SK-N-SH (cell line): ENCODE results near the gene SDS. TPM values are rescaled to one million over a fixed set of nuclear protein-coding genes. Genes with fewer than 3 reads are reported as not detected.

Source experiments
- CTCF ChIA-PET: fragments of 300-600, 350-600 bp; formaldehyde crosslinking; extraction: SDS; loops from one replicate; lab custom pipeline; 2021; lab: Yijun Ruan, JAX
- POLR2A ChIA-PET: fragments of 350-600 bp; sonication (Branson Sonifier 250); formaldehyde crosslinking; extraction: SDS; loops from one replicate; lab custom pipeline; 2020; ENCODE audit warnings: antibody characterized with exemption, inconsistent platforms; lab: Yijun Ruan, JAX
- DNase-seq: peaks from one replicate; pipeline ENCODE4 v3.0.0; 2012
- H2AFZ ChIP-seq: fragments of 200-600 bp; sonication (generic); 2 replicates; pipeline ENCODE4 v1.8.1; 2016; ENCODE audit warnings: antibody characterized with exemption, mild to moderate bottlenecking, low read depth
- H3F3A ChIP-seq: fragments of 200-600 bp; sonication (generic); replicated peaks from 2 replicates; pipeline ENCODE3; 2016; ENCODE audit warnings: antibody characterized with exemption, mild to moderate bottlenecking; ENCODE audit not compliant: insufficient read depth
- H3K27ac ChIP-seq, 2 experiments: fragments of 200-500 bp in 1 of 2; fragments of 200-600 bp in 1 of 2; sonication (Bioruptor generic) in 1 of 2; sonication (generic), shearing (Covaris generic) in 1 of 2; 2 replicates each; pipeline versions ENCODE4 v1.5.1 to v1.6.1; 2014 to 2016; ENCODE audit warnings: low read depth in 2 of 2, inconsistent platforms in 1 of 2, low read length in 1 of 2, mild to moderate bottlenecking in 1 of 2, mixed read lengths in 1 of 2
- H3K27me3 ChIP-seq: fragments of 200-600 bp; sonication (generic), shearing (Covaris generic); 2 replicates; pipeline ENCODE4 v1.6.1; 2016; ENCODE audit warnings: mixed run types; ENCODE audit not compliant: insufficient read depth
- H3K36me3 ChIP-seq, 2 experiments: fragments of 200-500 bp in 1 of 2; fragments of 200-600 bp in 1 of 2; sonication (Bioruptor generic) in 1 of 2; sonication (generic) in 1 of 2; replicated peaks in 1 of 2; 2 replicates each; pipeline versions ENCODE3 to v1.5.1; 2014 to 2016; ENCODE audit warnings: low read length in 1 of 2, mild to moderate bottlenecking in 1 of 2; ENCODE audit not compliant: insufficient read depth in 2 of 2, control insufficient read depth in 1 of 2
- H3K4me1 ChIP-seq, 2 experiments: fragments of 200-500 bp in 1 of 2; fragments of 200-600 bp in 1 of 2; sonication (Bioruptor generic) in 1 of 2; sonication (generic), shearing (Covaris generic) in 1 of 2; 2 replicates each; pipeline versions ENCODE4 v1.5.1 to v1.6.1; 2014 to 2016; ENCODE audit warnings: low read depth in 1 of 2, low read length in 1 of 2, mixed run types in 1 of 2; ENCODE audit not compliant: insufficient read depth in 2 of 2, control insufficient read depth in 1 of 2
- H3K4me2 ChIP-seq: fragments of 200-600 bp; sonication (generic), shearing (Covaris generic); 2 replicates; pipeline ENCODE4 v1.6.1; 2017; ENCODE audit warnings: mixed run types
- H3K4me3 ChIP-seq, 2 experiments: fragments of 200-500 bp in 1 of 2; fragments of 200-600 bp in 1 of 2; sonication (Bioruptor generic) in 1 of 2; sonication (generic), shearing (Covaris generic) in 1 of 2; 2 replicates each; pipeline versions ENCODE4 v1.5.1 to v1.8.1; 2014 to 2016; ENCODE audit warnings: low read depth in 2 of 2, inconsistent platforms in 1 of 2, low read length in 1 of 2, mild to moderate bottlenecking in 1 of 2, mixed read lengths in 1 of 2, moderate library complexity in 1 of 2
- H3K79me2 ChIP-seq: fragments of 200-600 bp; sonication (generic); 2 replicates; pipeline ENCODE4 v1.8.1; 2017; ENCODE audit warnings: mild to moderate bottlenecking; ENCODE audit not compliant: insufficient read depth
- H3K9ac ChIP-seq: fragments of 200-600 bp; sonication (generic); 2 replicates; pipeline ENCODE4 v1.6.1; 2017; ENCODE audit warnings: mixed run types
- H3K9me2 ChIP-seq: fragments of 200-600 bp; sonication (generic); 2 replicates; pipeline ENCODE4 v1.6.1; 2017; ENCODE audit warnings: mixed run types
- H3K9me3 ChIP-seq: fragments of 200-600 bp; sonication (generic); 2 replicates; pipeline ENCODE4 v1.6.1; 2017; ENCODE audit warnings: mixed run types, mild to moderate bottlenecking, moderate library complexity
- H4K20me1 ChIP-seq: fragments of 200-600 bp; sonication (generic); 2 replicates; pipeline ENCODE4 v1.6.1; 2017; ENCODE audit warnings: mild to moderate bottlenecking, mixed run types; ENCODE audit not compliant: insufficient read depth
- ELF1 ChIP-seq: IDR thresholded peaks from 2 replicates; pipeline ENCODE4 v1.4.0; 2012
- EZH2phosphoT487 ChIP-seq: fragments of 200-600 bp; sonication (generic); IDR thresholded peaks from 2 replicates; pipeline ENCODE4 v1.6.1; 2017; ENCODE audit warnings: low read depth, mixed run types, mild to moderate bottlenecking, antibody characterized with exemption, moderate library complexity, borderline replicate concordance
- FOSL2 ChIP-seq: IDR thresholded peaks from 2 replicates; pipeline ENCODE4 v1.4.0; 2012; ENCODE audit warnings: low read depth, mild to moderate bottlenecking, moderate library complexity, borderline replicate concordance
- FOXJ3 ChIP-seq: sonication (generic); formaldehyde crosslinking; IDR thresholded peaks from 2 replicates; pipeline ENCODE4 v1.5.1; 2020; ENCODE audit warnings: mild to moderate bottlenecking, missing genetic modification reagents
- FOXM1 ChIP-seq: IDR thresholded peaks from 2 replicates; pipeline ENCODE4 v1.4.0; 2012; ENCODE audit warnings: low read depth, mild to moderate bottlenecking
- GABPA ChIP-seq: IDR thresholded peaks from 2 replicates; pipeline ENCODE4 v1.4.0; 2012; ENCODE audit warnings: low read depth, mild to moderate bottlenecking
- MAX ChIP-seq: IDR thresholded peaks from 2 replicates; pipeline ENCODE4 v1.4.0; 2012; ENCODE audit warnings: low read depth
- MXI1 ChIP-seq: IDR thresholded peaks from 2 replicates; pipeline ENCODE4 v1.6.1; 2012; ENCODE audit warnings: mild to moderate bottlenecking, low read depth, low read length, improper control_type of control experiment
- NFIC ChIP-seq: IDR thresholded peaks from 2 replicates; pipeline ENCODE4 v1.4.0; 2012; ENCODE audit warnings: borderline replicate concordance
- PBX3 ChIP-seq: IDR thresholded peaks from 2 replicates; pipeline ENCODE4; 2012
- POLR2AphosphoS5 ChIP-seq: IDR thresholded peaks from 2 replicates; pipeline ENCODE4 v1.6.1; 2012; ENCODE audit warnings: low read depth, low read length
- REST ChIP-seq: IDR thresholded peaks from 2 replicates; pipeline ENCODE4 v1.6.1; 2012; ENCODE audit warnings: mild to moderate bottlenecking, low read depth, low read length, moderate library complexity
- RFX5 ChIP-seq: IDR thresholded peaks from 2 replicates; pipeline ENCODE4 v1.6.1; 2012; ENCODE audit warnings: mild to moderate bottlenecking, improper control_type of control experiment, low read length
- SMC3 ChIP-seq: IDR thresholded peaks from 2 replicates; pipeline ENCODE4 v1.6.1; 2012; ENCODE audit warnings: low read depth, low read length, improper control_type of control experiment
- TCF12 ChIP-seq: IDR thresholded peaks from 2 replicates; pipeline ENCODE4 v1.4.0; 2012
- USF1 ChIP-seq: IDR thresholded peaks from 2 replicates; pipeline ENCODE4 v1.4.0; 2012; ENCODE audit warnings: low read depth, borderline replicate concordance
- WGBS: methylation state at CpG from one replicate; pipeline ENCODE4 v1.1.6; 2017; ENCODE audit warnings: low lambda C conversion rate; 5-methylcytosine and 5-hydroxymethylcytosine counted together
- polyA plus RNA-seq, 3 experiments: library from polyadenylated mRNA; depleted of rRNA; stranded (reverse); fragments of >200 nt; gene quantifications; 2 replicates each; pipeline ENCODE4 v1.2.3, GENCODE V29; 2012
- TF ChIP-seq, protein P1 (sequence below): fragments of 200-600 bp; sonication (generic); IDR thresholded peaks from 2 replicates; pipeline ENCODE4 v1.6.1; 2017; ENCODE audit warnings: antibody characterized with exemption, mild to moderate bottlenecking, moderate library complexity

The SDS gene
- polyA plus RNA-seq, 1 of the 3 experiments (the other 2 are of a cell fraction) = 0.08 TPM

GRCh38 chr12:113392520-113392919 is 11.2 kb downstream of the SDS start (continued):
- no peak for TF ChIP-seq MXI1
- TF ChIP-seq, all 33 proteins: peak for 0

- Histone ChIP-seq H3K27ac (no peak overlapping the region), H3K79me2 (no peaks in the 10 kb centered on the region), H3K36me3 (peaks cover 0 to 4% of the 10 kb centered on the region in 2 experiments), H3K4me1 (no peaks in the 10 kb centered on the region), H3K9me2 (no peaks in the 10 kb centered on the region), H3K9ac (no peak overlapping the region), H3F3A (no peaks in the 10 kb centered on the region), H3K27me3 (no peaks in the 10 kb centered on the region), H2AFZ (no peak overlapping the region), H3K4me3 (no peak overlapping the region), H3K9me3 (no peaks in the 10 kb centered on the region), H3K4me2 (no peak overlapping the region), H4K20me1 (no peaks in the 10 kb centered on the region)
- ChIA-PET POLR2A (interaction anchor here (0.6 kb wide), 1 partner anchor 516 kb away, joined by 3 read pairs; no protein-coding TSS in a partner anchor), CTCF (no interaction called here)
- 93% methylated on average over 8 of the region's 9 CpGs for WGBS
- TF ChIP-seq FOXM1 (no peak), SMC3 (no peak), FOXJ3 (CRISPR knock-in tag) (no peak), EZH2phosphoT487 (no peak), ELF1 (no peak), MAX (no peak)
- DNase-seq = no peak
Observed at GRCh38 chr12:113391650-113392337, 11.9 kb downstream of the SDS start.

DNA sequence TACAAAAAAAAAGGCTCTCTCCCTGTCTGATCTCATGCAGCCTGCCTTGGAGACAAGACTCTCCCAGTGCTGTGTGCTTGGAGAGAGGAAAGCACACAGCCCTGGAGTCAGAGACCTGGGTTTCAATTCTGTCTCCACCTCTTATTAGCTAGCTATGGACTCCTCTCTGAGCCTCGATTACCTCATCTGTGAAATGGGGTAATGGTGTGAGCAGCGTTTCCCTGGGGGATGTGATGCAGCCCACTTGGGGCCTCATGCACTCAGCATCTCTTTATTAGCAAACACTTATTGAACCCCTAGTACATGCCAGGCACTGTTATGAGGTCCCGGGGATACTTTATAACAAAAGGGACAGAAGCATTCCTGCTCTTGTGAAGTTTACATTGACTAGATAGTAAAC is 12.5 kb downstream of the SDS start:
- Histone ChIP-seq H2AFZ (no peak overlapping the region), H3K27ac (no peak overlapping the region), H3K9me2 (no peaks in the 10 kb centered on the region), H3K27me3 (no peaks in the 10 kb centered on the region), H3K79me2 (no peaks in the 10 kb centered on the region), H3F3A (no peaks in the 10 kb centered on the region), H3K9ac (no peak overlapping the region), H3K4me1 (no peaks in the 10 kb centered on the region), H4K20me1 (no peaks in the 10 kb centered on the region), H3K9me3 (no peaks in the 10 kb centered on the region), H3K4me2 (no peak overlapping the region), H3K4me3 (no peak overlapping the region), H3K36me3 (peaks cover 0 to 4% of the 10 kb centered on the region in 2 experiments)
- TF ChIP-seq NFIC (no peak), REST (no peak), RFX5 (no peak), USF1 (no peak), FOXJ3 (CRISPR knock-in tag) (no peak), GABPA (no peak), PBX3 (no peak), MXI1 (no peak), POLR2AphosphoS5 (no peak), FOSL2 (no peak), TCF12 (no peak), MAX (no peak), EZH2phosphoT487 (no peak)
- TF ChIP-seq, protein P1, sequence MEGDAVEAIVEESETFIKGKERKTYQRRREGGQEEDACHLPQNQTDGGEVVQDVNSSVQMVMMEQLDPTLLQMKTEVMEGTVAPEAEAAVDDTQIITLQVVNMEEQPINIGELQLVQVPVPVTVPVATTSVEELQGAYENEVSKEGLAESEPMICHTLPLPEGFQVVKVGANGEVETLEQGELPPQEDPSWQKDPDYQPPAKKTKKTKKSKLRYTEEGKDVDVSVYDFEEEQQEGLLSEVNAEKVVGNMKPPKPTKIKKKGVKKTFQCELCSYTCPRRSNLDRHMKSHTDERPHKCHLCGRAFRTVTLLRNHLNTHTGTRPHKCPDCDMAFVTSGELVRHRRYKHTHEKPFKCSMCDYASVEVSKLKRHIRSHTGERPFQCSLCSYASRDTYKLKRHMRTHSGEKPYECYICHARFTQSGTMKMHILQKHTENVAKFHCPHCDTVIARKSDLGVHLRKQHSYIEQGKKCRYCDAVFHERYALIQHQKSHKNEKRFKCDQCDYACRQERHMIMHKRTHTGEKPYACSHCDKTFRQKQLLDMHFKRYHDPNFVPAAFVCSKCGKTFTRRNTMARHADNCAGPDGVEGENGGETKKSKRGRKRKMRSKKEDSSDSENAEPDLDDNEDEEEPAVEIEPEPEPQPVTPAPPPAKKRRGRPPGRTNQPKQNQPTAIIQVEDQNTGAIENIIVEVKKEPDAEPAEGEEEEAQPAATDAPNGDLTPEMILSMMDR = no peak
- WGBS = 88% methylated on average over 3 of the region's 3 CpGs
- ChIA-PET POLR2A (no interaction called here), CTCF (no interaction called here)
- DNase-seq = no peak
